Activated CD4-positive, alpha-beta T cell treated with anti-CD3 and anti-CD28 coated beads for 36 hours (primary cell): ENCODE data around the gene SMIM24. TPM values are rescaled to one million over a fixed set of nuclear protein-coding genes. Genes with fewer than 3 reads are reported as not detected.
A peak's percentile ranks its signal among the peaks of the same experiment; 100 is the strongest.

Experiments used
- ATAC-seq: fragments of 200-7000 bp; cut with Tn5 transposase; one replicate; pipeline ENCODE4 v1.10.0; 2021; ENCODE audit warnings: mild to moderate bottlenecking, moderate library complexity
- CTCF ChIA-PET: fragments of 350-600 bp; sonication (Branson Sonifier 250); formaldehyde crosslinking; loops from one replicate; lab custom pipeline; 2021; ENCODE audit warnings: antibody characterized with exemption; lab: Charles Lee
- POLR2A ChIA-PET: fragments of 350-600 bp; sonication (Branson Sonifier 250); formaldehyde crosslinking; loops from one replicate; lab custom pipeline; 2021; ENCODE audit warnings: antibody characterized with exemption, inconsistent platforms; lab: Charles Lee
- DNase-seq: peaks from one replicate; pipeline ENCODE4 v3.0.0-alpha.2; 2020
- H3K27ac Mint-ChIP-seq: one replicate; pipeline ENCODE4 v1.8.0; 2021; ENCODE audit warnings: mixed read lengths
- H3K27me3 Mint-ChIP-seq: one replicate; pipeline ENCODE4 v1.8.0; 2021; ENCODE audit warnings: mixed read lengths
- H3K36me3 Mint-ChIP-seq: one replicate; pipeline ENCODE4 v1.8.0; 2021; ENCODE audit warnings: low read depth, mixed read lengths
- H3K4me1 Mint-ChIP-seq: one replicate; pipeline ENCODE4 v1.8.0; 2021; ENCODE audit warnings: mixed read lengths
- H3K4me3 Mint-ChIP-seq: one replicate; pipeline ENCODE4 v1.8.0; 2021; ENCODE audit warnings: mild to moderate bottlenecking, moderate library complexity, mixed read lengths
- H3K9me3 Mint-ChIP-seq: one replicate; pipeline ENCODE4 v1.8.0; 2021; ENCODE audit warnings: low read depth, mixed read lengths
- intact Hi-C, 2 experiments: fragments of 100-400 bp; cut with DNase I in 1 of 2; cut with micrococcal nuclease in 1 of 2; formaldehyde crosslinking; loops; one replicate each; pipeline versions ENCODE4 v1.14.2 to v1.15.1; 2022 to 2024; cut with DNase I, micrococcal nuclease
- total RNA-seq, 2 experiments: library from RNA; stranded (reverse); gene quantifications; one replicate each; pipeline ENCODE4 v1.2.3, GENCODE V29; 2021

SMIM24 gene
- total RNA-seq, 2 experiments from 2014 or later, result 0.49 TPM; not detected in 1

GRCh38 chr19:3505598-3506383 lies 25.5 kb upstream of the SMIM24 start, which contains the start of gene FZR1:
FZR1 (plus strand) TSS chr19:3506311; CDS start chr19:3522990, 16,679 bp downstream.
- Mint-ChIP-seq H3K4me3 (peak within 1 kb of the TSS; percentile 84), H3K36me3 (peaks cover 23% of the 10 kb centered on the region), H3K4me1 (peaks cover 45% of the 10 kb centered on the region), H3K27ac (peak within 1 kb of the TSS; percentile 86), H3K9me3 (no peaks in the 10 kb centered on the region), H3K27me3 (no peaks in the 10 kb centered on the region)
- ATAC-seq (peak; percentile 92), DNase-seq (peak; percentile 100)
- CTCF ChIA-PET, result interaction anchor here (1.0 kb wide), 1 partner anchor 76 kb away, joined by 3 read pairs; no protein-coding TSS in a partner anchor
- POLR2A ChIA-PET, result no interaction called here
- intact Hi-C loops, result loop anchor here (1.0 to 10.0 kb wide), 23 partner anchors 52 to 1641 kb away; partner anchors contain the start of genes MFSD12 (in 2 of the 2), MRPL54 (in 2 of the 2), CHAF1A (in 1 of the 2) and HDGFL2 (in 1 of the 2)

GRCh38 chr19:3504735-3505134 lies 24.4 kb upstream of the SMIM24 start:
- intact Hi-C loops, result loop anchor here (2.0 to 10.0 kb wide), 9 partner anchors 53 to 1177 kb away; partner anchors contain the start of genes ANKRD24 (in 1 of the 2), HDGFL2 (in 1 of the 2), LSM7 (in 1 of the 2) and MAP2K2 (in 1 of the 2)
- no peak for DNase-seq
- ChIA-PET POLR2A (interaction anchor here (0.6 to 1.5 kb wide), 2 partner anchors 69 to 722 kb away, joined by 3 to 4 read pairs; partner anchors contain the start of gene SGTA), CTCF (no interaction called here)
- Mint-ChIP-seq H3K27me3 (no peaks in the 10 kb centered on the region), H3K36me3 (peaks cover 21% of the 10 kb centered on the region), H3K27ac (peak overlapping the region; percentile 12), H3K4me1 (peaks cover 43% of the 10 kb centered on the region), H3K9me3 (no peaks in the 10 kb centered on the region), H3K4me3 (peak overlapping the region; percentile 84)
- ATAC-seq, result no peak

- Mint-ChIP-seq H3K27me3 (no peaks in the 10 kb centered on the region), H3K9me3 (no peaks in the 10 kb centered on the region), H3K4me3 (no peak overlapping the region), H3K27ac (no peak overlapping the region), H3K36me3 (peaks cover 14% of the 10 kb centered on the region), H3K4me1 (peaks cover 34% of the 10 kb centered on the region)
- POLR2A ChIA-PET, result no interaction called here
- no peak for ATAC-seq
- CTCF ChIA-PET, result interaction anchor here (0.7 to 1.1 kb wide), 4 partner anchors 44 to 721 kb away, joined by 3 to 4 read pairs (median 3); no protein-coding TSS in a partner anchor
- intact Hi-C loops, result loop anchor here in 1 of 2 experiments (5.0 to 10.0 kb wide), 3 partner anchors 438 to 679 kb away; partner anchors contain the start of genes ANKRD24, MAP2K2, SIRT6 and TLE5
- DNase-seq, result no peak
These were observed 22.8 kb upstream of the SMIM24 start for GRCh38 chr19:3503036-3503572.

- ChIA-PET POLR2A (no interaction called here), CTCF (interaction anchor here (0.6 to 1.8 kb wide), 5 partner anchors 16 to 316 kb away, joined by 3 to 11 read pairs (median 3); no protein-coding TSS in a partner anchor)
- no peak overlapping the region for H3K4me3 Mint-ChIP-seq
- no peak overlapping the region for H3K27ac Mint-ChIP-seq
- intact Hi-C loops, result loop anchor here in 1 of 2 experiments (2.0 to 10.0 kb wide), 5 partner anchors 437 to 717 kb away; partner anchors contain the start of genes ANKRD24, MAP2K2, SIRT6 and THOP1
- H3K27me3 Mint-ChIP-seq, result no peaks in the 10 kb centered on the region
- H3K36me3 Mint-ChIP-seq, result peaks cover 14% of the 10 kb centered on the region
- DNase-seq, result no peak
- ATAC-seq, result no peak
- peaks cover 29% of the 10 kb centered on the region for H3K4me1 Mint-ChIP-seq
- H3K9me3 Mint-ChIP-seq, result no peaks in the 10 kb centered on the region
These were observed 21.5 kb upstream of the SMIM24 start for GRCh38 chr19:3501780-3502179.

GRCh38 chr19:3500429-3501101 lies 20.2 kb upstream of the SMIM24 start, which contains the start of gene DOHH:
DOHH (minus strand) TSS chr19:3500674; CDS start chr19:3496814, 3,860 bp downstream.
- Mint-ChIP-seq H3K4me1 (peaks cover 26% of the 10 kb centered on the region), H3K27me3 (no peaks in the 10 kb centered on the region), H3K9me3 (no peaks in the 10 kb centered on the region), H3K36me3 (peaks cover 21% of the 10 kb centered on the region), H3K27ac (peak within 1 kb of the TSS; percentile 97), H3K4me3 (peak within 1 kb of the TSS; percentile 91)
- DNase-seq, result peak; percentile 98
- POLR2A ChIA-PET, result interaction anchor here (0.5 to 0.6 kb wide), 3 partner anchors 184 to 440 kb away, joined by 3 to 8 read pairs (median 4); no protein-coding TSS in a partner anchor
- intact Hi-C loops, result loop anchor here in 1 of 2 experiments (1.0 to 10.0 kb wide), 7 partner anchors 57 to 716 kb away; partner anchors contain the start of genes ANKRD24, MAP2K2, MFSD12 and SIRT6
- CTCF ChIA-PET, result interaction anchor here (0.6 to 1.8 kb wide), 4 partner anchors 15 to 1240 kb away, joined by 3 to 11 read pairs (median 4); no protein-coding TSS in a partner anchor
- peak; percentile 95 for ATAC-seq

GRCh38 chr19:3499738-3500428 lies 19.6 kb upstream of the SMIM24 start:
- peaks cover 28% of the 10 kb centered on the region for H3K4me1 Mint-ChIP-seq
- H3K27me3 Mint-ChIP-seq, result no peaks in the 10 kb centered on the region
- DNase-seq (no peak), ATAC-seq (peak; percentile 2)
- H3K9me3 Mint-ChIP-seq, result no peaks in the 10 kb centered on the region
- ChIA-PET POLR2A (no interaction called here), CTCF (interaction anchor here (1.3 to 1.8 kb wide), 2 partner anchors 14 to 60 kb away, joined by 3 to 11 read pairs; no protein-coding TSS in a partner anchor)
- intact Hi-C loops, result loop anchor here in 1 of 2 experiments (1.0 to 10.0 kb wide), 7 partner anchors 57 to 715 kb away; partner anchors contain the start of genes ANKRD24, MAP2K2, MFSD12 and SIRT6
- peaks cover 25% of the 10 kb centered on the region for H3K36me3 Mint-ChIP-seq
- peak overlapping the region; percentile 91 for H3K4me3 Mint-ChIP-seq
- H3K27ac Mint-ChIP-seq, result peak overlapping the region; percentile 97

GRCh38 chr19:3497757-3498520 lies 17.6 kb upstream of the SMIM24 start:
- no peak overlapping the region for H3K4me3 Mint-ChIP-seq
- H3K27me3 Mint-ChIP-seq, result no peaks in the 10 kb centered on the region
- H3K9me3 Mint-ChIP-seq, result no peaks in the 10 kb centered on the region
- CTCF ChIA-PET, result interaction anchor here (0.6 kb wide), 2 partner anchors 60 to 481 kb away, joined by 3 read pairs; no protein-coding TSS in a partner anchor
- POLR2A ChIA-PET, result no interaction called here
- peak overlapping the region; percentile 42 for H3K27ac Mint-ChIP-seq
- intact Hi-C loops, result no loop called here
- DNase-seq (no peak), ATAC-seq (no peak)
- H3K4me1 Mint-ChIP-seq, result peaks cover 28% of the 10 kb centered on the region
- peaks cover 34% of the 10 kb centered on the region for H3K36me3 Mint-ChIP-seq

DNA sequence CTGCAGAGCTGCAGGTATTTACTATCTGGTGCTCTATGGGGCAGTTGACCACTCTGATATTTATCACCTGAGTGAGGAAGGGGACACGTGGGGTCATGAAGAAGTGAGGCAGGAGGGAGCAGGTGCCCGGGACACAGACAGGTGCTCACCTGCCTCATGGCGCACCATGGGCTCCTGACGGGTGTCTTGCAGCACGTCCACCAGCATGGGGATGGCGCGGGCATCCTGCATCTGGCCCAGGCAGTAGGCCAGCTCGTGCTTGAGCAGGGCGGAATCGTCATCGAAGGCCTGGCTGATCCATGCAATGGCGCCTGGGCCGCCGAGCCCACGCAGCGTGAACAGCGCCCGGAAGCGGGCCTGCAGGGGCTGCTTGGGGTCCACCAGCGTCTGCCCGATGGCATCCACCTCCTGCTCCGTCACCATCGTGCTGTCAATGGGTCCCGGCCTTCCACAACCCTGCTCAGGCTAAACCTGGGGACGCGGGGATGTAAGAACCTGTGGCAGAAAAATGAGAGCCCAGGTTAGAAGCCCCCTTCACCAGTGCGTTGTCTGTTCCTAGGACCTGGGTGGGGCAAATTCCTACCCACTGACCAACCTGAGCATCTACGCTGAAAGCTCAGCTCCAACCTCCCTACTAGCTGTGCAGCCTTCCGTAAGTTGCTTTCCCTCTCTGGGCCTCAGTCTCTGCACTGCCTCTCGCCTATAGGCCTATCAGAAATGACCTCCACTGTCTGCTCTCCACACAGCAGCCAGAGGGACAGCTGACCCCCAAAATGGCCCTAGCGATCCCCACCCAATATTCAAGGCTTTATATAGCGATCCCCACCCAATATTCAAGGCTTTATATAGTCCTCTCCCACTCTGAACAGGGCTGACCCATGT lies 16.3 kb upstream of the SMIM24 start:
- Mint-ChIP-seq H3K27ac (no peak overlapping the region), H3K4me3 (no peak overlapping the region), H3K9me3 (no peaks in the 10 kb centered on the region), H3K36me3 (peaks cover 37% of the 10 kb centered on the region), H3K4me1 (peaks cover 28% of the 10 kb centered on the region), H3K27me3 (no peaks in the 10 kb centered on the region)
- CTCF ChIA-PET, result no interaction called here
- intact Hi-C loops, result no loop called here
- ATAC-seq (no peak), DNase-seq (no peak)
- POLR2A ChIA-PET, result no interaction called here

DNA sequence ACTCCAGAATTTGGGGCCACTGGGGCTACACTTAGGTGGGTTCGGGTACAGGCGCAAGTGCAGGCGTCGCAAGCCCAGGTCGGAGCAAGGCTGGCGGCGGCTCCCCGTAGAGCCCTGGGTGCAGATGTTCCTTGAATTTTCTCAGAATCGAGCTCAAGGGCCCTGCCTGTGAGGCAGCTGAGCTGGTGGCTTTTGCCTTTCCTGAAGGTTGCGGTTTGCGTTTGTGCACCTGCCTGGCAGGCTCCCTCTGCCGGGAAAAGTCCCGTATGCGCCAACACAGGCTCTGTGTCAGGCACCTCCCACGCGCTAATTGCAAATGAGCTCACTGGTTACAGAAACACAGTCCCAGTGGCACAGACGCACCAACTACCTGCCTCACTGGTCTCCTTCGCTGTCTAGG lies 14.2 kb upstream of the SMIM24 start:
- Mint-ChIP-seq H3K9me3 (no peaks in the 10 kb centered on the region), H3K4me1 (peaks cover 18% of the 10 kb centered on the region), H3K27ac (peak overlapping the region; percentile 75), H3K36me3 (peaks cover 36% of the 10 kb centered on the region), H3K4me3 (peak overlapping the region; percentile 10), H3K27me3 (no peaks in the 10 kb centered on the region)
- intact Hi-C loops, result no loop called here
- POLR2A ChIA-PET, result interaction anchor here (0.7 kb wide), 2 partner anchors 15 to 491 kb away, joined by 3 to 4 read pairs; partner anchors contain the start of gene EEF2
- DNase-seq, result peak; percentile 85
- CTCF ChIA-PET, result interaction anchor here (0.5 to 1.4 kb wide), 6 partner anchors 8 to 190 kb away, joined by 3 to 6 read pairs (median 4); no protein-coding TSS in a partner anchor
- ATAC-seq, result peak; percentile 88
